PC-3 (cell line): ENCODE results near the gene SAPCD1.

ENCODE experiments used
- CTCF ChIP-seq: fragments of 300-600 bp; sonication (generic); conservative IDR thresholded peaks from 2 replicates; pipeline ENCODE4 v1.5.1; 2017; ENCODE audit warnings: antibody characterized with exemption, low read depth, mild to moderate bottlenecking, low read length
- EZH2 ChIP-seq: fragments of 300-600 bp; sonication (generic); IDR thresholded peaks from one replicate; pipeline ENCODE4 v1.6.1; 2017; ENCODE audit warnings: antibody characterized with exemption, mild to moderate bottlenecking, low read length; ENCODE audit not compliant: unreplicated experiment
- EZH2phosphoT487 ChIP-seq: fragments of 300-600 bp; sonication (generic); IDR thresholded peaks from 2 replicates; pipeline ENCODE4 v1.6.1; 2018; ENCODE audit warnings: mild to moderate bottlenecking, antibody characterized with exemption, low read length, borderline replicate concordance

GRCh38 chr6:31730631-31731086 is 31.8 kb upstream of the SAPCD1 start:
- TF ChIP-seq CTCF (no peak), EZH2phosphoT487 (no peak), EZH2 (no peak)
